Ecto neural progenitor cell (in vitro differentiated cells): ENCODE data around the gene CDH5.

Source experiments
- DNase-seq: peaks from one replicate; pipeline ENCODE4 v3.0.0-alpha.2; 2018; ENCODE audit warnings: low spot score

CDH5 gene

GRCh38 chr16:66391726-66392670 is 25.5 kb downstream of the CDH5 start:
- peak; percentile 24 for DNase-seq

GRCh38 chr16:66395806-66396555 is 29.5 kb downstream of the CDH5 start:
- peak; percentile 26 for DNase-seq

GRCh38 chr16:66397736-66398433 is 31.4 kb downstream of the CDH5 start:
- DNase-seq: no peak

GRCh38 chr16:66399031-66399430 is 32.5 kb downstream of the CDH5 start:
- DNase-seq: no peak

- no peak for DNase-seq
These were observed 33.4 kb downstream of the CDH5 start for GRCh38 chr16:66399930-66400329.

- no peak for DNase-seq
These were observed 34.3 kb downstream of the CDH5 start for GRCh38 chr16:66400503-66401380.

GRCh38 chr16:66401610-66402009 is 35.1 kb downstream of the CDH5 start:
- no peak for DNase-seq

GRCh38 chr16:66402166-66402565 is 35.7 kb downstream of the CDH5 start:
- no peak for DNase-seq

GRCh38 chr16:66402591-66403230 is 36.2 kb downstream of the CDH5 start:
- DNase-seq: no peak

GRCh38 chr16:66403531-66404145 is 37.1 kb downstream of the CDH5 start:
- DNase-seq: no peak

- no peak for DNase-seq
These were observed 38.7 kb downstream of the CDH5 start for GRCh38 chr16:66405057-66405783.

- peak; percentile 89 for DNase-seq
These were observed 40.2 kb downstream of the CDH5 start for GRCh38 chr16:66406534-66407221.

GRCh38 chr16:66408163-66409048 is 41.9 kb downstream of the CDH5 start:
- DNase-seq: peak; percentile 42

- no peak for DNase-seq
These were observed 42.7 kb downstream of the CDH5 start for GRCh38 chr16:66409156-66409555.

GRCh38 chr16:66412182-66412581 is 45.7 kb downstream of the CDH5 start:
- DNase-seq: no peak

- DNase-seq: no peak
These were observed 48.4 kb downstream of the CDH5 start for GRCh38 chr16:66414891-66415290.

- peak; percentile 22 for DNase-seq
These were observed 49.6 kb downstream of the CDH5 start for GRCh38 chr16:66416136-66416535.
